HepG2 (cell line): ENCODE results near the gene OTUD6A. TPM values are rescaled to one million over a fixed set of nuclear protein-coding genes. Genes with fewer than 3 reads are reported as not detected.

ENCODE experiments used
- ATAC-seq: fragments of 200-7000 bp; cut with Tn5 transposase; 3 replicates; pipeline ENCODE4 v1.9.1; 2020; ENCODE audit warnings: mild to moderate bottlenecking, moderate library complexity
- BruUV-seq: library from RNA; stranded (reverse); fragments of 400-500 nt; replicated peaks from 2 replicates; lab custom pipeline; 2021; lab: Mats Ljungman, UMichigan
- CTCF ChIA-PET: fragments of 300-600 bp; formaldehyde crosslinking; extraction: SDS; loops from one replicate; lab custom pipeline; 2021; ENCODE audit warnings: low total read pairs, inconsistent platforms, low intra/inter-chr PET ratio; lab: Yijun Ruan, JAX
- POLR2A ChIA-PET: fragments of 350-600 bp; sonication (Branson Sonifier 250); formaldehyde crosslinking; loops from one replicate; lab custom pipeline; 2020; ENCODE audit warnings: antibody characterized with exemption, inconsistent platforms; lab: Yijun Ruan, JAX
- DNase-seq: peaks from one replicate; pipeline ENCODE4 v3.0.0-alpha.2; 2015; ENCODE audit warnings: low spot score
- FAIRE-seq: peaks from 3 replicates; lab custom pipeline; 2011; peaks lifted over from hg19 to GRCh38; lab: Jason Lieb, UNC
- H2AFZ ChIP-seq: one replicate; pipeline ENCODE4 v1.6.1; 2011; ENCODE audit warnings: low read length, inconsistent platforms
- H3K27ac ChIP-seq: fragments of 300-600 bp; 3 replicates; pipeline ENCODE4 v1.8.0; 2011; ENCODE audit warnings: mixed run types, mild to moderate bottlenecking, mixed read lengths, low read length, inconsistent platforms; ENCODE audit not compliant: insufficient read depth; ENCODE audit errors: extremely low read length
- H3K27me3 ChIP-seq, 2 experiments: fragments of 200-600 bp in 1 of 2; 2 replicates in 1 of 2; 3 replicates in 1 of 2; pipeline versions ENCODE4 v1.6.0 to v1.8.0; 2011; ENCODE audit warnings: low read length in 2 of 2, mild to moderate bottlenecking in 2 of 2, moderate library complexity in 2 of 2, inconsistent platforms in 1 of 2; ENCODE audit not compliant: insufficient read depth in 2 of 2, control insufficient read depth in 1 of 2
- H3K36me3 ChIP-seq, 2 experiments: fragments of 200-600 bp in 1 of 2; replicated peaks in 1 of 2; 2 replicates in 1 of 2; 3 replicates in 1 of 2; pipeline versions ENCODE4 v1.5.1 to v1.8.0; 2011; ENCODE audit warnings: low read length in 2 of 2, inconsistent platforms in 1 of 2; ENCODE audit not compliant: insufficient read depth in 2 of 2, control insufficient read depth in 1 of 2
- H3K4me1 ChIP-seq: 2 replicates; pipeline ENCODE4 v1.5.1; 2012; ENCODE audit warnings: low read length, inconsistent platforms; ENCODE audit not compliant: insufficient read depth
- H3K4me2 ChIP-seq: 2 replicates; pipeline ENCODE4 v1.6.0; 2011; ENCODE audit warnings: low read depth, low read length, inconsistent platforms
- H3K4me3 ChIP-seq, 3 experiments: fragments of 200-600 bp in 1 of 3; sonication (generic), shearing (Covaris generic) in 1 of 3; replicated peaks in 1 of 3; 2 replicates each; pipeline ENCODE4 v1.5.1; 2011 to 2016; ENCODE audit warnings: low read length in 3 of 3, inconsistent platforms in 2 of 3, low read depth in 2 of 3, mild to moderate bottlenecking in 2 of 3, control low read depth in 1 of 3, mixed read lengths in 1 of 3; ENCODE audit not compliant: insufficient read depth in 1 of 3
- H3K79me2 ChIP-seq: one replicate; pipeline ENCODE4 v1.6.1; 2011; ENCODE audit warnings: low read length, inconsistent platforms; ENCODE audit not compliant: insufficient read depth
- H3K9ac ChIP-seq: 2 replicates; pipeline ENCODE4 v1.6.0; 2011; ENCODE audit warnings: mild to moderate bottlenecking, low read depth, low read length, inconsistent platforms; ENCODE audit not compliant: insufficient read depth
- H3K9me3 ChIP-seq: 2 replicates; pipeline ENCODE4 v1.5.1; 2012; ENCODE audit warnings: mild to moderate bottlenecking, low read length
- H4K20me1 ChIP-seq: 2 replicates; pipeline ENCODE4 v1.6.0; 2011; ENCODE audit warnings: inconsistent platforms, mild to moderate bottlenecking, low read length, moderate library complexity; ENCODE audit not compliant: insufficient read depth
- CREB1 ChIP-seq, 2 experiments: fragments of 450-650 bp in 1 of 2; IDR thresholded peaks; 2 replicates each; pipeline ENCODE4 v1.6.1; 2016 to 2017; ENCODE audit warnings: control low read depth in 1 of 2, mild to moderate bottlenecking in 1 of 2, missing compliant biosample characterization in 1 of 2, missing genetic modification characterization in 1 of 2
- CTCF ChIP-seq: sonication (generic); formaldehyde crosslinking; IDR thresholded peaks from 2 replicates; pipeline ENCODE4 v1.5.0; 2020; ENCODE audit warnings: mild to moderate bottlenecking, missing genetic modification reagents, moderate library complexity
- HOMEZ ChIP-seq: IDR thresholded peaks from 2 replicates; pipeline ENCODE4 v1.6.1; 2016; ENCODE audit warnings: low read depth
- MEIS1 ChIP-seq: sonication (generic); formaldehyde crosslinking; IDR thresholded peaks from 2 replicates; pipeline ENCODE4 v1.9.0; 2021; ENCODE audit warnings: mild to moderate bottlenecking, missing genetic modification reagents, moderate library complexity, borderline replicate concordance
- PTBP1 ChIP-seq: fragments of 200-400 bp; formaldehyde crosslinking; IDR thresholded peaks from 2 replicates; pipeline ENCODE4 v1.6.1; 2018; ENCODE audit warnings: low read length, low read depth; ENCODE audit not compliant: poor library complexity, severe bottlenecking
- SMC3 ChIP-seq: IDR thresholded peaks from 2 replicates; pipeline ENCODE4 v1.6.1; 2011; ENCODE audit warnings: low read length, improper control_type of control experiment
- STAG1 ChIP-seq: sonication (generic); formaldehyde crosslinking; IDR thresholded peaks from 2 replicates; pipeline ENCODE4 v1.4.0; 2020; ENCODE audit warnings: missing genetic modification reagents
- ZEB1 ChIP-seq: IDR thresholded peaks from 2 replicates; pipeline ENCODE4 v1.6.1; 2012; ENCODE audit warnings: mild to moderate bottlenecking, low read depth, inconsistent platforms; ENCODE audit not compliant: insufficient replicate concordance
- ZNF225 ChIP-seq: sonication (generic); formaldehyde crosslinking; IDR thresholded peaks from 2 replicates; pipeline ENCODE4 v1.4.0; 2020; ENCODE audit warnings: mild to moderate bottlenecking, missing genetic modification reagents
- ZNF263 ChIP-seq: sonication (generic); formaldehyde crosslinking; IDR thresholded peaks from 2 replicates; pipeline ENCODE4 v1.4.0; 2020; ENCODE audit warnings: missing genetic modification reagents
- ZNF556 ChIP-seq: sonication (generic); formaldehyde crosslinking; IDR thresholded peaks from 2 replicates; pipeline ENCODE4 v1.4.0; 2020; ENCODE audit warnings: mild to moderate bottlenecking, missing genetic modification reagents, borderline replicate concordance
- ZNF572 ChIP-seq: sonication (generic); formaldehyde crosslinking; IDR thresholded peaks from 2 replicates; pipeline ENCODE4 v1.5.1; 2020; ENCODE audit warnings: mild to moderate bottlenecking, missing genetic modification reagents
- ZNF609 ChIP-seq: sonication (generic); formaldehyde crosslinking; IDR thresholded peaks from 2 replicates; pipeline ENCODE4 v1.4.0; 2020; ENCODE audit warnings: mild to moderate bottlenecking, missing genetic modification reagents, borderline replicate concordance
- ZNF713 ChIP-seq: sonication (generic); formaldehyde crosslinking; IDR thresholded peaks from 2 replicates; pipeline ENCODE4 v1.4.0; 2020; ENCODE audit warnings: mild to moderate bottlenecking, missing genetic modification reagents
- WGBS: methylation state at CpG from one replicate; pipeline ENCODE4 v1.1.6; 2017; ENCODE audit warnings: low lambda C conversion rate; 5-methylcytosine and 5-hydroxymethylcytosine counted together
- in situ Hi-C: cut with HindIII; loops from 2 replicates; pipeline ENCODE4 v1.10.0; 2017; ENCODE audit warnings: low pct_unique_long_range_greater_than_20kb; ENCODE audit not compliant: extremely low pct_ligation_motif_present
- intact Hi-C: fragments of 100-400 bp; cut with micrococcal nuclease; formaldehyde crosslinking; loops from one replicate; pipeline ENCODE4 v1.10.0; 2022; ENCODE audit not compliant: unreplicated experiment
- polyA plus RNA-seq, 8 experiments: library from polyadenylated mRNA; depleted of rRNA in 3 of 8; stranded (reverse) in 7 of 8; unstranded in 1 of 8; fragments of >200 nt; fragmentation: Illumina TruSeq in 4 of 8; extraction: Trizol in 4 of 8; gene quantifications; 2 replicates each; pipeline versions ENCODE4 v1.2.1 to v1.2.3, GENCODE V29; 2011 to 2016; ENCODE audit warnings: low read depth in 4 of 8, missing spikeins in 1 of 8, mixed read lengths in 1 of 8; ENCODE audit not compliant: insufficient read depth in 1 of 8
- total RNA-seq, 5 experiments: library from RNA; depleted of rRNA; stranded (reverse); fragments of >200 nt; fragmentation: Illumina TruSeq; extraction: Trizol; gene quantifications; 2 replicates each; pipeline ENCODE4 v1.2.3, GENCODE V29; 2016; ENCODE audit warnings: low read depth in 1 of 5

OTUD6A gene
- total and polyA plus RNA-seq, 2 of the 13 experiments (the other 11 are each of a cell fraction or from before 2014, with no cell fraction given): not detected

- in situ Hi-C loops: loop anchor here (10.0 kb wide), 1 partner anchor 61 kb away; no protein-coding TSS in a partner anchor
These were observed 33.8 kb downstream of the OTUD6A start for GRCh38 chrX:70096052-70096451.

More at GRCh38 chrX:70096052-70096451, 33.8 kb downstream of the OTUD6A start:
- no peaks in the 10 kb centered on the region for H3K79me2 ChIP-seq
- intact Hi-C loops: loop anchor here (5.0 kb wide), 4 partner anchors 64 to 674 kb away; no protein-coding TSS in a partner anchor
- H3K36me3 ChIP-seq: no peaks in the 10 kb centered on the region
- H3K9me3 ChIP-seq: no peaks in the 10 kb centered on the region
- H3K27me3 ChIP-seq: no peaks in the 10 kb centered on the region
- H3K4me3 ChIP-seq: no peak overlapping the region
- H3K4me1 ChIP-seq: no peaks in the 10 kb centered on the region
- DNase-seq: peak; percentile 8
- FAIRE-seq: peak; percentile 89
- WGBS: 4% methylated on average over 2 of the region's 2 CpGs
- BruUV-seq: no TSS peak
- ChIA-PET CTCF (no interaction called here), POLR2A (no interaction called here)
- no peaks in the 10 kb centered on the region for H4K20me1 ChIP-seq
- peak; percentile 68 for ATAC-seq
- H3K9ac ChIP-seq: no peak overlapping the region
- H2AFZ ChIP-seq: no peak overlapping the region
- TF ChIP-seq PTBP1 (no peak), MEIS1 (CRISPR knock-in tag) (no peak), SMC3 (peak; percentile 20; the same call in 1 of the 2 replicates), ZNF263 (CRISPR knock-in tag) (no peak), ZEB1 (no peak), ZNF713 (CRISPR knock-in tag) (no peak), CTCF (CRISPR knock-in tag) (peak; percentile 53), HOMEZ (CRISPR knock-in tag) (no peak), CREB1 (IDR thresholded peaks at IDR 0.05) (no peak), CREB1 (CRISPR knock-in tag; IDR thresholded peaks at IDR 0.05) (no peak), STAG1 (CRISPR knock-in tag) (peak; percentile 65), ZNF225 (CRISPR knock-in tag) (no peak), ZNF572 (CRISPR knock-in tag) (no peak), ZNF556 (no peak), ZNF609 (no peak)
- H3K4me2 ChIP-seq: no peak overlapping the region
- no peak overlapping the region for H3K27ac ChIP-seq
